PFSK-1 (cell line): ENCODE measurements around the gene FSHR.

ENCODE experiments used
- FOXP2 ChIP-seq: optimal IDR thresholded peaks from 2 replicates; pipeline ENCODE3; 2011; ENCODE audit warnings: borderline replicate concordance, control low read depth, inconsistent platforms; ENCODE audit not compliant: insufficient read depth; ENCODE audit errors: extremely low read length, extremely low read depth
- POLR2AphosphoS5 ChIP-seq: IDR thresholded peaks from 2 replicates; pipeline ENCODE4 v1.6.1; 2012; ENCODE audit warnings: low read depth, mild to moderate bottlenecking, control low read depth, low read length, moderate library complexity
- SIN3A ChIP-seq: IDR thresholded peaks from 2 replicates; pipeline ENCODE4 v1.6.1; 2012; ENCODE audit warnings: mild to moderate bottlenecking, low read length, moderate library complexity, borderline replicate concordance; ENCODE audit not compliant: insufficient read depth
- TAF1 ChIP-seq: IDR thresholded peaks from 2 replicates; pipeline ENCODE4 v1.6.1; 2012; ENCODE audit warnings: low read length, control low read depth, borderline replicate concordance; ENCODE audit not compliant: insufficient read depth
- TF ChIP-seq, protein P1 (sequence below), 2 experiments: IDR thresholded peaks; 2 replicates each; pipeline versions ENCODE4 v1.6.1 to v1.8.0; 2011 to 2012; ENCODE audit warnings: low read depth in 2 of 2, low read length in 2 of 2, control low read depth in 1 of 2, inconsistent platforms in 1 of 2, mild to moderate bottlenecking in 1 of 2, moderate library complexity in 1 of 2; ENCODE audit not compliant: insufficient read depth in 1 of 2

DNA sequence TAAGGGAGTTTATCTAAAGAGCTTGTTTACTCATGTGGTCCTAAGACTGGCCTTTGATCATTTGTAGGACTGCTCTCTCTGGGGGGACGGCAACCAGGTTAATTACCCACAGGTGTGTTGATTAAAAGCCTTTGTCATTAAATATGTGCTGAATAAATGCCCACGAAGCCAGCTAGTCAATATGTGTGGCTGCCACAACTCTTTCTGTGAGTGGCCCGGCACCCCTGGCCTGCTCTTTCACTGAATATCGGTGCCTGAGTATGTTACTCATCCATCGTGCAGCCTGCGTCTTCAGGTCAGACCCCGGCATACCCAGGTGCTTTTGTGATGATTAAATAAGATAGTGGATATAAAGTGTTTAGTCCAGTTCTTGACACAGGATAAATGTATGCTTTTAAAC lies 24.3 kb upstream of the FSHR start:
- TF ChIP-seq, protein P1, sequence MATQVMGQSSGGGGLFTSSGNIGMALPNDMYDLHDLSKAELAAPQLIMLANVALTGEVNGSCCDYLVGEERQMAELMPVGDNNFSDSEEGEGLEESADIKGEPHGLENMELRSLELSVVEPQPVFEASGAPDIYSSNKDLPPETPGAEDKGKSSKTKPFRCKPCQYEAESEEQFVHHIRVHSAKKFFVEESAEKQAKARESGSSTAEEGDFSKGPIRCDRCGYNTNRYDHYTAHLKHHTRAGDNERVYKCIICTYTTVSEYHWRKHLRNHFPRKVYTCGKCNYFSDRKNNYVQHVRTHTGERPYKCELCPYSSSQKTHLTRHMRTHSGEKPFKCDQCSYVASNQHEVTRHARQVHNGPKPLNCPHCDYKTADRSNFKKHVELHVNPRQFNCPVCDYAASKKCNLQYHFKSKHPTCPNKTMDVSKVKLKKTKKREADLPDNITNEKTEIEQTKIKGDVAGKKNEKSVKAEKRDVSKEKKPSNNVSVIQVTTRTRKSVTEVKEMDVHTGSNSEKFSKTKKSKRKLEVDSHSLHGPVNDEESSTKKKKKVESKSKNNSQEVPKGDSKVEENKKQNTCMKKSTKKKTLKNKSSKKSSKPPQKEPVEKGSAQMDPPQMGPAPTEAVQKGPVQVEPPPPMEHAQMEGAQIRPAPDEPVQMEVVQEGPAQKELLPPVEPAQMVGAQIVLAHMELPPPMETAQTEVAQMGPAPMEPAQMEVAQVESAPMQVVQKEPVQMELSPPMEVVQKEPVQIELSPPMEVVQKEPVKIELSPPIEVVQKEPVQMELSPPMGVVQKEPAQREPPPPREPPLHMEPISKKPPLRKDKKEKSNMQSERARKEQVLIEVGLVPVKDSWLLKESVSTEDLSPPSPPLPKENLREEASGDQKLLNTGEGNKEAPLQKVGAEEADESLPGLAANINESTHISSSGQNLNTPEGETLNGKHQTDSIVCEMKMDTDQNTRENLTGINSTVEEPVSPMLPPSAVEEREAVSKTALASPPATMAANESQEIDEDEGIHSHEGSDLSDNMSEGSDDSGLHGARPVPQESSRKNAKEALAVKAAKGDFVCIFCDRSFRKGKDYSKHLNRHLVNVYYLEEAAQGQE (IDR thresholded peaks at IDR 0.05; ENCODE audit: insufficient read depth in 1 of 2, low read depth in 2 of 2, low read length in 2 of 2), result no peak
- no peak for TF ChIP-seq POLR2AphosphoS5
- no peak for TF ChIP-seq TAF1
- no peak for TF ChIP-seq SIN3A
- no peak for TF ChIP-seq FOXP2
